K562 (cell line): Measurements from ENCODE around the gene CRIP3. TPM values are rescaled to one million over a fixed set of nuclear protein-coding genes. Genes with fewer than 3 reads are reported as not detected.
A peak's percentile ranks its signal among the peaks of the same experiment; 100 is the strongest.

ENCODE experiments used
- ATAC-seq: fragments of 200-7000 bp; cut with Tn5 transposase; 3 replicates; pipeline ENCODE4 v1.9.1; 2020; ENCODE audit warnings: moderate library complexity
- BruUV-seq: library from RNA; stranded (reverse); fragments of 400-500 nt; replicated peaks from 2 replicates; lab custom pipeline; 2021; lab: Mats Ljungman, UMichigan
- CTCF ChIA-PET: fragments of 300-600 bp; formaldehyde crosslinking; extraction: SDS; loops from one replicate; lab custom pipeline; 2021; ENCODE audit warnings: low intra/inter-chr PET ratio; lab: Yijun Ruan, JAX
- POLR2A ChIA-PET: fragments of 300-600, 350-650 bp; sonication (Branson Sonifier 250); formaldehyde crosslinking; extraction: SDS; loops from one replicate; lab custom pipeline; 2021; ENCODE audit warnings: antibody characterized with exemption, inconsistent platforms; lab: Yijun Ruan, JAX
- DNase-seq, 4 experiments: peaks; one replicate each; pipeline versions ENCODE4 v3.0.0 to v3.0.0-alpha.2; 2011 to 2018; ENCODE audit warnings: low spot score in 3 of 4, mixed read lengths in 3 of 4; ENCODE audit errors: extremely low read depth in 1 of 4
- FAIRE-seq: peaks from 2 replicates; lab custom pipeline; 2011; peaks lifted over from hg19 to GRCh38; lab: Jason Lieb, UNC
- H2AFZ ChIP-seq: 2 replicates; pipeline ENCODE4 v1.6.0; 2011; ENCODE audit warnings: low read depth, low read length, control low read depth, inconsistent platforms
- H3K27ac ChIP-seq: fragments of 200-600 bp; 3 replicates; pipeline ENCODE4 v1.8.0; 2011; ENCODE audit warnings: low read depth, mild to moderate bottlenecking, control low read depth, inconsistent platforms, low read length, moderate library complexity, mixed read lengths; ENCODE audit errors: extremely low read depth
- H3K27me3 ChIP-seq, 2 experiments: fragments of 300-600 bp in 1 of 2; 2 replicates in 1 of 2; 3 replicates in 1 of 2; pipeline versions ENCODE4 v1.6.0 to v1.8.0; 2011; ENCODE audit warnings: inconsistent platforms in 2 of 2, low read length in 2 of 2, mild to moderate bottlenecking in 1 of 2, mixed read lengths in 1 of 2, moderate library complexity in 1 of 2; ENCODE audit not compliant: control insufficient read depth in 2 of 2, insufficient read depth in 2 of 2
- H3K36me3 ChIP-seq: fragments of 300-600 bp; 3 replicates; pipeline ENCODE4 v1.8.0; 2011; ENCODE audit warnings: mild to moderate bottlenecking, low read length, inconsistent platforms; ENCODE audit not compliant: control insufficient read depth, insufficient read depth
- H3K4me1 ChIP-seq, 2 experiments: fragments of 200-600 bp in 1 of 2; replicated peaks in 1 of 2; 2 replicates in 1 of 2; 3 replicates in 1 of 2; pipeline versions ENCODE4 v1.5.1 to v1.8.0; 2011; ENCODE audit warnings: inconsistent platforms in 2 of 2, low read length in 2 of 2, mild to moderate bottlenecking in 1 of 2, mixed read lengths in 1 of 2, moderate library complexity in 1 of 2; ENCODE audit not compliant: control insufficient read depth in 2 of 2, insufficient read depth in 2 of 2
- H3K4me2 ChIP-seq: 2 replicates; pipeline ENCODE4 v1.6.1; 2011; ENCODE audit warnings: low read length, control low read depth, inconsistent platforms, mixed read lengths; ENCODE audit not compliant: insufficient read depth
- H3K4me3 ChIP-seq: fragments of 200-600 bp; sonication (generic), shearing (Covaris generic); 2 replicates; pipeline ENCODE4 v1.5.1; 2016; ENCODE audit warnings: control low read depth, inconsistent platforms
- H3K79me2 ChIP-seq: fragments of 200-600 bp; 3 replicates; pipeline ENCODE4 v1.8.0; 2011; ENCODE audit warnings: low read length, inconsistent platforms; ENCODE audit not compliant: control insufficient read depth, insufficient read depth
- H3K9ac ChIP-seq, 2 experiments: 2 replicates each; pipeline versions ENCODE4 v1.6.0 to v1.6.1; 2011; ENCODE audit warnings: low read depth in 2 of 2, low read length in 2 of 2, control low read depth in 1 of 2, inconsistent platforms in 1 of 2, mild to moderate bottlenecking in 1 of 2, mixed read lengths in 1 of 2; ENCODE audit not compliant: insufficient read depth in 1 of 2
- H3K9me1 ChIP-seq: one replicate; pipeline ENCODE4 v1.6.0; 2011; ENCODE audit warnings: inconsistent platforms, mild to moderate bottlenecking, low read length, moderate library complexity; ENCODE audit not compliant: control insufficient read depth, insufficient read depth
- H3K9me3 ChIP-seq: replicated peaks from 2 replicates; pipeline ENCODE4 v1.5.1; 2011; ENCODE audit warnings: low read depth, low read length, inconsistent platforms; ENCODE audit not compliant: control insufficient read depth, insufficient read depth
- H4K20me1 ChIP-seq: replicated peaks from 2 replicates; pipeline ENCODE4 v1.6.1; 2011; ENCODE audit warnings: low read length, inconsistent platforms, mixed read lengths; ENCODE audit not compliant: control insufficient read depth, insufficient read depth
- CHCHD3 ChIP-seq: fragments of 250-450 bp; sonication (Bioruptor Pico); IDR thresholded peaks from 2 replicates; pipeline ENCODE4 v2.1.2; 2022; ENCODE audit warnings: mild to moderate bottlenecking
- PML ChIP-seq: IDR thresholded peaks from 2 replicates; pipeline ENCODE4 v1.6.1; 2012; ENCODE audit warnings: low read length, inconsistent platforms
- YY1 ChIP-seq, 3 experiments: IDR thresholded peaks; 2 replicates each; pipeline ENCODE4 v1.6.1; 2011; ENCODE audit warnings: low read length in 2 of 3, mild to moderate bottlenecking in 2 of 3, moderate library complexity in 2 of 3, borderline replicate concordance in 1 of 3, control low read depth in 1 of 3, low read depth in 1 of 3; ENCODE audit not compliant: insufficient read depth in 3 of 3, insufficient replicate concordance in 2 of 3, control insufficient read depth in 1 of 3, insufficient read length in 1 of 3; ENCODE audit errors: extremely low read depth in 1 of 3
- WGBS: fragments of 100-300 bp; shearing (Covaris generic); methylation state at CpG from one replicate; pipeline ENCODE4 v1.1.6; 2016; ENCODE audit warnings: low coverage, mixed read lengths; ENCODE audit not compliant: insufficient coverage; ENCODE audit errors: missing lambda C conversion rate; 5-methylcytosine and 5-hydroxymethylcytosine counted together
- in situ Hi-C: fragments of 300-500 bp; cut with MboI; formaldehyde crosslinking; loops from 4 replicates; pipeline ENCODE4 v1.15.0; 2018; ENCODE audit warnings: inconsistent platforms, mixed read lengths
- intact Hi-C: fragments of 100-400 bp; cut with micrococcal nuclease; formaldehyde crosslinking; loops from 2 replicates; pipeline ENCODE4 v1.14.2; 2022
- polyA plus RNA-seq, 8 experiments: library from polyadenylated mRNA; depleted of rRNA in 4 of 8; stranded (reverse) in 5 of 8; unstranded in 3 of 8; fragments of >200 nt; fragmentation: Nextera tagmentation in 2 of 8; fragmentation: Illumina TruSeq in 1 of 8; extraction: Ambion mirVana in 2 of 8; extraction: Trizol in 1 of 8; gene quantifications; 2 replicates each; pipeline versions ENCODE4 v1.2.1 to v1.2.3, GENCODE V29; 2011 to 2014; ENCODE audit warnings: inconsistent platforms in 1 of 8, missing spikeins in 1 of 8
- total RNA-seq, 7 experiments: library from RNA; depleted of rRNA in 6 of 7; stranded (reverse); fragments of >200 nt in 6 of 7; fragmentation: Illumina TruSeq in 2 of 7; extraction: Trizol in 2 of 7; gene quantifications; 2 replicates each; pipeline versions ENCODE4 v1.2.1 to v1.2.3, GENCODE V29; 2011 to 2021; ENCODE audit warnings: low replicate concordance in 1 of 7

The CRIP3 gene
- total and polyA plus RNA-seq, 9 of the 15 experiments (the other 6 are each of a cell fraction or from before 2014, with no cell fraction given): 0.36 to 2.1 (median 0.87) TPM

GRCh38 chr6:43257367-43258145 lies 51.1 kb downstream of the CRIP3 start:
- H2AFZ ChIP-seq: no peak overlapping the region
- FAIRE-seq: no peak
- no peak for DNase-seq

More at GRCh38 chr6:43257367-43258145, 51.1 kb downstream of the CRIP3 start:
- H4K20me1 ChIP-seq: peaks cover 21% of the 10 kb centered on the region
- H3K9me3 ChIP-seq: no peaks in the 10 kb centered on the region
- no peak for ATAC-seq
- intact Hi-C loops (no loop called here), in situ Hi-C loops (no loop called here)
- CTCF ChIA-PET: no interaction called here
- BruUV-seq: no TSS peak
- no peak overlapping the region for H3K27ac ChIP-seq
- H3K9me1 ChIP-seq: no peaks in the 10 kb centered on the region
- TF ChIP-seq YY1 (IDR thresholded peaks at IDR 0.05; ENCODE audit: borderline replicate concordance in 1 of 3, control insufficient read depth in 1 of 3, extremely low read depth in 1 of 3, insufficient read depth in 3 of 3, insufficient read length in 1 of 3, insufficient replicate concordance in 2 of 3, low read depth in 1 of 3, low read length in 2 of 3) (peak in 2 of 3 experiments; percentile 32 to 68), CHCHD3 (CRISPR knock-in tag) (no peak), PML (no peak)
- H3K4me1 ChIP-seq: peaks cover 0 to 17% of the 10 kb centered on the region in 2 experiments; a peak in 2 of 5 replicates
- 2% methylated on average over 12 of the region's 12 CpGs for WGBS
- no peaks in the 10 kb centered on the region for H3K36me3 ChIP-seq
- H3K79me2 ChIP-seq: no peaks in the 10 kb centered on the region
- peaks cover 48 to 69% of the 10 kb centered on the region in 2 experiments for H3K27me3 ChIP-seq
- H3K9ac ChIP-seq: peak overlapping the region in 1 of 2 experiments; percentile 79; a peak in 2 of 4 replicates
- POLR2A ChIA-PET: interaction anchor here (0.7 to 1.0 kb wide), 2 partner anchors 137 to 252 kb away, joined by 3 read pairs; partner anchors contain the start of gene LRRC73
- peak overlapping the region; percentile 29; the same call in 1 of the 2 replicates for H3K4me2 ChIP-seq
- no peak overlapping the region for H3K4me3 ChIP-seq
